T-helper 2 cell treated with Interferon-gamma antibody and Interleukin-4, amounts not matched to agents 100 ng/mL and 5 ng/mL, for 36 hours (primary cell): ENCODE results near the gene DRC7. TPM values are rescaled to one million over a fixed set of nuclear protein-coding genes. Genes with fewer than 3 reads are reported as not detected.
"Not testable (repeated sequence)": the region's sequence is repeated elsewhere in the genome, so short reads cannot be mapped to it uniquely, and the experiment has no call there.

Experiments used
- intact Hi-C: fragments of 100-400 bp; cut with micrococcal nuclease; formaldehyde crosslinking; loops from one replicate; pipeline ENCODE4 v1.15.1; 2023
- total RNA-seq: library from RNA; stranded (reverse); gene quantifications from 2 replicates; pipeline ENCODE4 v1.2.3, GENCODE V29; 2022

The DRC7 gene
- total RNA-seq, 1 donor from 2014 or later = not detected

- intact Hi-C loops = no loop called here
Observed at GRCh38 chr16:57658878-57659674, 35.5 kb upstream of the DRC7 start.

- intact Hi-C loops = no loop called here
Observed at GRCh38 chr16:57660715-57661463, 33.7 kb upstream of the DRC7 start.

GRCh38 chr16:57661510-57661909 lies 33.1 kb upstream of the DRC7 start:
- intact Hi-C loops = no loop called here

- intact Hi-C loops = no loop called here
Observed at GRCh38 chr16:57661936-57662906, 32.4 kb upstream of the DRC7 start.

- intact Hi-C loops = no loop called here
Observed at GRCh38 chr16:57663436-57663835, 31.2 kb upstream of the DRC7 start.

- intact Hi-C loops = no loop called here
Observed at GRCh38 chr16:57663917-57664661, 30.5 kb upstream of the DRC7 start.

- intact Hi-C loops = no loop called here
Observed at GRCh38 chr16:57664662-57665025, 30.0 kb upstream of the DRC7 start.

GRCh38 chr16:57665541-57665940 lies 29.1 kb upstream of the DRC7 start:
- intact Hi-C loops = no loop called here

- intact Hi-C loops = no loop called here
Observed at GRCh38 chr16:57666353-57667047, 28.1 kb upstream of the DRC7 start.

- intact Hi-C loops = no loop called here
Observed at GRCh38 chr16:57667048-57667525, 27.5 kb upstream of the DRC7 start.

- intact Hi-C loops = no loop called here
Observed at GRCh38 chr16:57667526-57668262, 26.9 kb upstream of the DRC7 start.

- intact Hi-C loops = no loop called here
Observed at GRCh38 chr16:57668263-57668571, 26.4 kb upstream of the DRC7 start, which contains the start of gene ADGRG3. ADGRG3 (plus strand) TSS chr16:57668306; CDS start chr16:57668348, 42 bp downstream.

GRCh38 chr16:57668630-57669475 lies 25.8 kb upstream of the DRC7 start:
- intact Hi-C loops = no loop called here

- intact Hi-C loops = no loop called here
Observed at GRCh38 chr16:57669476-57670162, 25.0 kb upstream of the DRC7 start.

- intact Hi-C loops = no loop called here
Observed at GRCh38 chr16:57670196-57670595, 24.4 kb upstream of the DRC7 start.

GRCh38 chr16:57671451-57671850 lies 23.2 kb upstream of the DRC7 start:
- intact Hi-C loops = not testable (repeated sequence)

GRCh38 chr16:57672416-57672815 lies 22.2 kb upstream of the DRC7 start:
- intact Hi-C loops = no loop called here

- intact Hi-C loops = no loop called here
Observed at GRCh38 chr16:57672824-57673223, 21.8 kb upstream of the DRC7 start.
